Measurements from ENCODE around the gene KNDC1.

The KNDC1 gene

GRCh38 chr10:133196221-133196915 is 36.3 kb downstream of the KNDC1 start:
- DNase-seq, result no peak

DNA sequence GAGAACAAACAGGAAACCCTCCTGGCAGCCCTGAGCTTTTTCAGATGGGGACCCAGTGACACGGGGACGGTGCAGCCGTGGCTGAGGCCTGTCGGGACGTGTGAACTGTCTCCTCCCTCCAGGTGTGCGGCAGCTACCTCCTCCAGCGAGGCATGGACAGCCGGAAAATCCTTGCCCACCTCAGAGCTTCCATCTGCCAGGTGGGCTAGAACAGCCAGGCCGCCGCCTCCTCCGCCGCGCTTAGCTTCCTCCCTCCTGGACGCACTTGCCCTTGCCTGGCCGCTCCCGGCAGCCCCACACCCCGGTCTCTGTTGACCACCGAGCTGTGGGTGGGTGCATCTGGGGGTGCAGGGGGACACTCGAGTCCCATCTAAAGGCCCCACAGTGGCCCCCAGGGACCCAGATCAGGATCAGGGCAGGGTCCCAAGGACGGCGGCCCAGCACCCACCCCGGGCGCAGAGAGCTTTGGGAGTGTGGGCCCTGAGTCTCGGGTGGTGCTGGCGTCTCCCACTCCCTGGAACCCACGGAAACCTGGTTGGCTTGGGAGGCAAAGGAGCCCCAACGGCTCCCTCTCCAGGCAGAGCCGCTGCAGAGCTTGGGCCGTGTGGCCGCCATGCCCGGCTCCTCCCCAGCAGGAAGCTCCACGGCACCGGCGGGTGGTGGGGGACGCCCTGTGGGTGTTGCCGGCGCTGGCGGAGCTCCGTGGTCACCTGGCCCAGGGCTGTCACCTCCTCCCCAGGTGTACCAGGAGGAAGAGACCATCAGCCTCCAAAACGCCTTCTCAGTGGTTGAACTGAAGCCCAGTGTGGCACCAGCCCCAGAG is 37.1 kb downstream of the KNDC1 start:
- no peak for DNase-seq

GRCh38 chr10:133197786-133198185 is 37.8 kb downstream of the KNDC1 start:
- no peak for DNase-seq

DNA sequence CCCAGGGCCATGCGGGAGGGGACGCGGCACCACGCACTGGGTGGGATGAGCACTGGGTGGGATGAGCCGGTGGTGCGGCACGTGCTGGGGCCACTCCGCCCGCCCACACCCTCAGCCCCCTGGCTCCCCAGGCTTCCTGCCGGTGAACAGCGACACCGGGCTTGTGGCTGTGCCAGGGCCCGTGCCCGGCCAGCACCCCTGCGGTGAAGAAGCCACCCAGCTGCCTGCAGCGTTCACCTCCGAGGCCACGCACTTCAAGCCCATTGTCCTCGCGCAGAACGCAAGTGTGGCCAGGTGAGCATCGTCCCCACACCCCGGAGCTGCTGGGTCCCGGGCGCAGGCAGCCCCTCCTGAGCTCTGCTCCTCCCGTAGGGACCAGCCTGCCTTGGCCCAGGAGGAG is 38.2 kb downstream of the KNDC1 start:
- DNase-seq, result no peak

DNA sequence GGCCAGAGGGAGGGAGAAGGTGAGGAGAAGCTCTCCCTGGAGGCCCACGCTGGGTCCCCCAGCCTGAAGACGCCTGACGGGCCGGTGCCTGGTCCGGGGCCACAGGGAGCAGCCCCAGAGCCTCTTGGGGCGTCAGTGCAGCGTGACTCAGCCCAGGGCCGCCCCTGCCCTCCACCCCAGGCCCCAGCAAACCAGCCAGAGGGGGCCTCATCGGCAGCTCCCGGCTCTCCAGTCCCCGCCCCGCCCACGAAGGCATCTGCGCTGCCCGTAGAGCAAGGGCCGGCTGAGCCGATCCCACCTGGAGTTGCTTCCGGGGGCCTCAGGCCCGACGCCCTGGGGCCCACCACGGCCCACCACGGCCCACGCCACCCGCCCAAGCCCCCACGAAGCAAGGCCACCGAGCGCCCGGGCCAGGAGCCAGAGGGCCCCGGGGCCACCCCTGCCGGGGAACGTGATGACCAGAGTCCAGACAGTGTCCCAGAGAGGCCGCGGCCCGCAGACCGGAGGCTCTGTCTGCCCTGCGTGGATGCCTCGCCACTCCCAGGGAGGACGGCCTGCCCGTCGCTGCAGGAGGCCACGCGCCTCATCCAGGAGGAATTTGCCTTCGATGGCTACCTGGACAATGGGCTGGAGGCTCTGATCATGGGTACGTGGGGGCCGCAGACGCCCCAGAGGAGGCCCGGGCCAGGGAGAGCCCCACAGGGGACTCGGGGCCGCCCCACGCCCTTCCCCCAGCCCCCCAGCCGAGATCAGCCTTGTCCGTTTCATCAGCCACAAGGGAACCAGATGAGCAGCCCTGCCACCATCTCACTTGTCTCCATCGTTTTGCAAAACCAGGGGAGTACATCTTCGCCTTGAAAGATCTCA is 38.8 kb downstream of the KNDC1 start:
- no peak for DNase-seq

DNA sequence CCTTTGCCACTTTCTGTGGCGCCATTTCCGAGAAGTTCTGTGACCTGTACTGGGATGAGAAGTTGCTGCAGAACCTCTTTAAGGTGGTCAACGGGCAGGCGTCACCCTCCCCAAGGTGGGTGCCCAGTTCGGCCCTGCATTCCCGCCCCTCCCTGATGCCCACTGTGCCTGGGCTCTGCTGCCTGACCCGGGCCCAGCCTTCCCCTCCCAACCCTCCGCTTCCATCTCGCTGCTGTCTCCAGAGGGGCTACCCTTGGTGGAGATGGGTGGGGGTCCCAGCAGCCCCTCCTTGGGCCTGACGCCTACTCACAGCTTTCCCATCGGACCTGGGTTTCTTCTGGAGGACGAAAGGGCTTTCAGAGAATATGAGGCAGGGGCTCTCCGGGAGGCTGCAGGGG is 39.5 kb downstream of the KNDC1 start:
- DNase-seq, result no peak

DNA sequence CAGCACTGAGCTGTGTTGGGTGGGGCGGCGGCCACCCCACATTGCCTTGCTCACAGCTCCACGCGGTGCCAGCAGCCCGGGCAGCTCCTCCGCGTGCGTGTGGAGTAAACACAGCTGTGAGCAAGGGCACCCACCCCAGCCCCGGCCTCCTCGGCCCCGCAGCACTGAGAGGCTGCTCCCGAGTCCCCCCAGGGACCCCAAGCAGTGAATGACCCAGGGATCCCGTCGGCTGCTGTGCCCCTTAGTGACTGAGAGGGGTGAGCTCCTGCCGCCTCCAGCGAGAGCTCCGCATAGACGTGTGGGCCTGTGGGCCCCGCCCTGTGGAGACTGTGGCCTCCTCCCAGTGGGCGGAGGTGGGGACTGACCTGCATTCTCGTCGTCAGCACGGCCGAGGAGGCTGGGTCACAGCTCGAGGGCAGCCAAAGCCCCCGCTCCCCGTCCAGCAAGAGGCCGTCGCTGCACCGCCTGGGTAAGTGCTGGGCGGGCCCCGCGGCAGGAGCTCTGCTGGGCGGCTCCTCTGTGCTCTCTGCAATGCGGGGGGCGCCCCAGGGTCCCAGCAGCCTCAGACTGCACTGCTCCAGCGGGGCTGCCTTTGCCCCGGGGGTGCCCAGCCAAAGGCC is 40.1 kb downstream of the KNDC1 start:
- no peak for DNase-seq

- DNase-seq, result no peak
Measured at GRCh38 chr10:133200621-133201031, 40.6 kb downstream of the KNDC1 start.

DNA sequence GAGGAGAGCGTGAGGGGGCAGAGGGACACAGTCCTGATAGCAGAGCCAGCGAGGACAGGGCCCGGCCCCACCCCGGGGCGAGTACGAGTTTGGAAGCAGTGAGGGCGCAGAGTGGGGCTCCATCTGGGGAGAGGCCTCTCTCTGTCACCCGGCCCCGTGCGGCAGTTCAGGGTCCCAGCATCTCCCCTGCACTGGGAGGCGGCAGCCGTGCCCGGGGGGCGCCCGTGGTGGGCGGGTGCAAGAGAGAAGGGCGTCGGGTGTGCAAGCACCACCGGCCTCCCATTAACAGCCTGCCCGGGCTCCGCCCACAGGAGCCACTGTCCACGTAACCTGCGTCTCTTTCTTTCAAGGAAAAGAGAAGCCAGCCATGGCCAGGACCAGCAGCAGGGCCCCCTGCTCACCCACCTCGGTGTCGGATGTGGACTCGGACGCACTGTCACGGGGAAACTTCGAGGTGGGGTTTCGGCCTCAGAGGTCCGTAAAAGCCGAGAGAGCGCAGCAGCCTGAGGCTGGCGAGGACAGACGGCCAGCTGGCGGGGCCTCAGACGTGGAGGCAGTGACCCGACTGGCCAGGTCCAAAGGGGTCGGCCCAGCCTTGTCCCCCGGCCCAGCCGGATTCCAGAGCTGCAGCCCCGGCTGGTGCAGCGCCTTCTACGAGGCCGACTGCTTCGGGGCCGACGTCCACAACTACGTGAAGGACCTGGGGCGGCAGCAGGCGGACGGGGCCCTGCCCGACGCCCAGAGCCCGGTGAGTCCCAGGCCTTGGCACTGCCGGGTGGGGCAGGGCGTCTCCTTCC is 41.3 kb downstream of the KNDC1 start:
- no peak for DNase-seq

DNA sequence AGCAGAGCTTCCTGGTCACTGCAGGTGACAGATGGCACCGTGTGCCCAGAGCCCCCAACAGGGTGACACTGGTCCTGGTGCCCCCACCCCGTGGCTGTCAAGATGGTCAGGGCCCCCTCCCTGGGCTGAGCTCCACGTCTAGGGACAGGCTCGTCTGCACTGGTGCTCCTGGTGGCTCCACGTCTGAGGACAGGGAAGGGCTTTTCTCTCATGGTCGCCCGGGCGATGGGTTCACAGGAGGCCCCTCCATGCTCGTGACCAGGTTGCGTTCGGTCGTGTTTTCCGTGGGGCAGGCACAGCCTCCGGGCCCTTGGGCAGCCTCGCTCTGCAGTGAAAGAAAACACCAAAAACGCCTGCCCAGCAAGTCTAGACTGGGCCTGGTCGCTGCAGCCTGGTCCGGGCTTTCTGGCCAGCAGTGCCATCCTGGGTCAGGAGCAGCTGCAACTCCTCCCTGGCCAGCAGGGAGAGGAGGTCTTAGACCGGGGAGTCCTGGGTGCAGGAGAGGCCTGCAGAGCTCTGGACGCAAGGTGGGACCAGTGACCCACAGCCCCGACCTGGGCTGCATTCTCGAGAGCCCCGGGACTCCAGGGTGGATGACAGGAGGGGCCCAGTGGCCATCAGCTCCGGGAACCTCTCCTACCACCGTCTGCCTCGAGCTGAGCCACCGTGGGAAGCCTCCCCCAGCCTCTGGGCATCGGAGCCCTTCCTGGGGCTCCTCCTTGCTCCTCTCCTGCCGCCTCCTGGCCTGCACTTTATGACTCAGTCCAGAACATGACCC is 42.1 kb downstream of the KNDC1 start:
- no peak for DNase-seq

DNA sequence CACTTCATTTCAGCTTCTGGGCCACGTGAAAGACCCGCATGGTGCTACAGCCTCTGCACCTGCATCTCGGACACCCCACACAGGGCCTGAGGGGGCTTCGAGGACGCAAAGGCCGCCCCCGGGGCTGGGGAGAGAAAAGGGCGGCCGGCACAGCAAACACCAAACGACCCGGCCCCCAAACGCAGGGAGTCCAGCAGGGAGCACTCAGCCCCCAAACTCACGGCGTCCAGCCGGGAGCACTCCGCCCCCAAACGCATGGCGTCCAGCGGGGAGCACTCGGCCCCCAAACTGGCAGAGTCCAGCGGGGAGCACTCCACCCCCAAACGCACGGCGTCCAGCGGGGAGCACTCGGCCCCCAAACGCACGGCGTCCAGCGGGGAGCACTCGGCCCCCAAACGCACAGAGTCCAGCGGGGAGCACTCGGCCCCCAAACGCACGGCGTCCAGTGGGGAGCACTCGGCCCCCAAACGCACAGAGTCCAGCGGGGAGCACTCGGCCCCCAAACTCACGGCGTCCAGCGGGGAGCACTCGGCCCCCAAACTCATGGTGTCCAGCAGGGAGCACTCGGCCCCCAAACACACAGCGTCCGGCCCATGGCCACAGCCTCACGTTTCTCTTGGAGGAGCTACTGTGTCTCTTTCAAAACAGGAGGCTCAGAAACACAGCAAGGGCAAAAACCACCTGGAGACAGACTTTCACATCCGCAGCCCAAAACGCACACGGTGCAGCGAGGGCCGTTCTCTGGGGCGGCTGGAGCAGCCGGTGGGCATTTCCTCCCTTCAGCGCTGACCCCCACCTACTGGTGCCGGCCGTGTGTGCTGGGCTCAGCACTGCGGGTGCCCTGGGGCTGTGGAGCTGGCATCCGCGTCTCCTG is 43.0 kb downstream of the KNDC1 start:
- DNase-seq, result no peak

- DNase-seq, result no peak
Measured at GRCh38 chr10:133203652-133204195, 43.7 kb downstream of the KNDC1 start.

DNA sequence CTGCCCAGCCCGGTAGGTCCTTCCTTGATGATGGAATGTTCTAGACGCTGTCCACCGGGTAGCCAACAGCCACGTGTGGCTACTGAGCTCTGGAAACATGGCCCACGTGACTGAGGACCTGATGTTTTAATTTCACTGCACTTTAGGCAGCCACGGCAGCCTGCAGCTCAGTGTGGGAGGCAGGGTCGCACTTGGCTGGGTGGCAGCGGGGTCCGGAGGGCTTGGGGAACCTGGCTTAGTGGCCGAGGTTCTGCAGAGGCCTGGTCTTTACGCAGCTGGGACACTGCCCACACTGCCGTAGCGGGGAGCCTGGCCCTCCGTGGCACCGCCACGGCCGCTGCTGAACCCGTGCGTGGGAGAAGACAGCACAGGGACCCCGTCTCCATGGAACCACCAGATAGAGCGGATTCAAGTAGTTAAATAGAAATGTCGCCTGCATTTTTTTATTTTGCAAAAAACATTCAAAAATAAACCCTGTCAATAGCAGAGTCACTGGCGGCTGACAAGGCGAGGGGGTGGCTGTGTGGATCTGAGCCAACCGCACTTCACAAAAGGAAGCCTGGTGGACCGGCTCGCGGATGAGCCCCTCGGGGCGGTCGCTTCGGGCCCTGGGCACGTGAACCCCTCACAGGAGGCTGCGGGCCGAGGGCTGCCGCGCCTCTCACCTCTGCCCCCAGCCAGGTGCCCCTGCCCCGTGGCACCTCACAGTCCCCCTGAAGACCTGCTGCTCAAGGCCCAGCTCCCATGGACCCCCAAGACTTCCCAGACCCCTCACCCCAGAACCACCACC is 44.4 kb downstream of the KNDC1 start:
- no peak for DNase-seq

GRCh38 chr10:133205146-133205545 is 45.1 kb downstream of the KNDC1 start:
- no peak for DNase-seq

DNA sequence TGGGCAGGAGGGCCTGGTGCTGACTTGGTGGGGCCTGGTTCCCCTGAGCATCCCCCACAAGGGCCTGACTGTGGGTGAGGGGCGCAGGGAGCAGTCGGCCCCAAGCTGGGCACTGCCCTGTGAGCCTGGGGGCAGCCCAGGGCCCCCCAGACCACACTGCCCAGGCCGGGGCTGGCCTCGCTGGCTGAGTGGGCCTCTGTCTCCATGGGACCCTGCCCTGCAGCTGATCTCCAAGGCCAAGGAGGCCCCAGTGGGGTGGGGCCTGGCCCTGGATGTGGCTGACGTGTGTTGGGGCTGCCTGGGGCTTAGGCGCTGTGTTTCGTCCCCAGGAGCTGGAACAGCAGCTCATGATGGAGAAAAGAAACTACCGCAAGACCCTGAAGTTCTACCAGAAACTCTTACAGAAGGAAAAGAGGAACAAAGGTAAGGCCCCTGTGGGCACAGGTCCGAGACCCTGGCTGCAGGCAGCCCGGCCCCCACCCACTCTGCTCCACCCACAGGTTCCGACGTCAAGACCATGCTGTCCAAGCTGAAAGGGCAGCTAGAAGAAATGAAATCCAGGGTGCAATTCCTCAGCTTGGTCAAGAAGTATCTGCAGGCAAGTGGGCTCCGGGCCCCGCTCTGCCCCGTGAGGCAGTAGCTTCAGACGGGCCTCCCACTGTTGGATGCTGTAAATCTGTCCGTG is 46.5 kb downstream of the KNDC1 start:
- DNase-seq, result no peak

DNA sequence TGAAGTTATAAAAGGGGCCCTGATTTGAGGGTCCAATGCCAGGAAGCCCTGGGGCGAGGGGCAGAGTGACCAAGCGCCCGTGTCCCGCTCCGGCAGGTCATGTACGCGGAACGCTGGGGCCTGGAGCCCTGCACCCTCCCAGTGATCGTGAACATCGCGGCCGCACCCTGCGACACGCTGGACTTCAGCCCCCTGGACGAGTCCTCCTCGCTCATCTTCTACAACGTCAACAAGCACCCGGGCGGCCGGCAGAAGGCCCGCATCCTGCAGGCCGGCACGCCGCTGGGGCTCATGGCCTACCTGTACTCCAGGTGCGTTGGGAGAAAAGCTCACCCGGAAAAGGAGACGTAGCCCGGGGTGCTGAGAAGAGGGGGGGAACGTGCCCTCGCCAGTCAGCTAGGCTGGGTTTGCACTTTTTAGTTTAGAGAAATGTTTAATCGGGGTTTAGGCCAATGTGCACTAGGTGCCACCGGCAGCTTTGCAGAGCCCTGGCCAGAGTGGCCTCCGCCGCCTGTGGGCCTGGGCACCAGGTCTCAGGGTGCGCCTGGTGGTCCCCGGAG is 47.1 kb downstream of the KNDC1 start:
- DNase-seq, result no peak

DNA sequence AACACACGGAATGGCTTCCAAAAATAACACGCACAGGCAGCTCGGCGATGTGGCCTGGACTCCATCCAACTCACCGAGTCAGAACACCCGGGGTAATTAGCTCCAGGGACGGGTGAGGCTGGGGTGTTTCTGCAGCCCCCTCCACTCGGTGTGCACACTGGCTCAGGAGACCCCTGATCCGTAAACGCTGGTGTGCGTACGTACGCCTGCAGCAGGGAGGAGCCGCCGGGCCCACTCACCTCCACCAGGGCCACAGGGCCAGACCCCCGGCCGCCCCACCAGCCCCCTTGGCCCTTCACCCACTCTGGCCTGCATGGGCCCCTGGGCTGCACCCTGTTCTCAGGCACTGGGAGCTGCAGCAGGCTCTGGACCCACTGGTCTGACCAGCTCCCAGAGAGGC is 47.6 kb downstream of the KNDC1 start:
- no peak for DNase-seq

- DNase-seq, result no peak
Measured at GRCh38 chr10:133208466-133208865, 48.4 kb downstream of the KNDC1 start.
